HG03066 (cell line): ENCODE data around the gene LORICRIN.

Experiments
- ATAC-seq: cut with Tn5 transposase; IDR thresholded peaks from one replicate; pipeline ENCODE4 v1.9.1; 2021; ENCODE audit warnings: low read depth; ENCODE audit not compliant: unreplicated experiment

LORICRIN gene

DNA sequence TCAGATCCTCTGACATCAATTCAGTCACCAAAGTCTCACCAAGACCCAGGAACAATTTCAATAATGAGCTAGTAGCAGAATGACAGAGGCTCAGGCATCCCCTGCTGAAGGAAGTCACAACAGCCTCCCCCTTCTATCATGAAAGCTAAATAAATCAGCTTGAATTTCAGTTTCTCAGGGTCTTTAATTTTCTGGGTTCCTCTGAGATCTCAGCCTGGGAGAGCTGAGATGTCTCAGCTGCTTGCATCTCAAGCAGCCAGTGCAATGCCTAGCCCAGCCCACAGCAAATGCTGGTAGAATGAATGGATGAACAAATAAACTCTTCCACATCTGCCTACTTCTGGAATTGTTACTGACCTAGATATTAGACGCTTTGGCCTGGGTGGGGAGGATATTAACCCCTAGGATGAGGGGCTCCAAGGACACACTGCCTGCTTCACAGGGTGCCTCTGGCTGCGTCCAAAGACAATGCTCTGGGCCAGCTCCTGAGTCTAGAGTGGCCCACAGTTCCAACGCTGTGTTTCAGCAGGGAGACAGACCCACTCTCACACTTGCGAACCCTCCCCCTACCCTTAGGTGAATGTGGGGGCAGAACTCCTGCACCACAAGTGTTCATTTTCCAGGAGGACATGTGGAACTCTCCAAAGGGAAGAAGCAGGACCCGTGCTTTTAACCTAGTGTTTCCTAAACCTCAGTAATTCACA, 11.2 kb upstream of the LORICRIN start:
- ATAC-seq = no peak

- no peak for ATAC-seq
Measured at GRCh38 chr1:153250166-153250565, 9.3 kb upstream of the LORICRIN start.

- no peak for ATAC-seq
Measured at GRCh38 chr1:153251087-153251486, 8.4 kb upstream of the LORICRIN start.

DNA sequence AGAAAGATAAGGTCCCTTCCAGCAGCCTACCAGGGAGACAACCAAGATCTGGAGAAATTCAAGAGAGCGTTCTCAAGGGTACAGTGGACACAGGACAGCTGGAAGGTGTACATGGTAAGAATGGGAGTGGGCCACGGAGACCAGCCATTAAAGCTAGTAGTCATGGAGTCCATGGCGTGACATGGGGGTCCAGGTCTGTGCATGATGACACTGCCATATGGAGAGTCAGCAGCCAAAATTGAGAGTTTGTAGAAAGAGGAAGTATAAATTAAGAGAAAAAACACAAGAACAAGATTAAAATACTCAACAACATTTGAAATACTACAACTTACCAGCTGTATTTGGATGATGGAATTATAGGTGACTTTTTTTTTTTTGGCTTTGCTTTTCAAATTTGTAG, 7.9 kb upstream of the LORICRIN start:
- no peak for ATAC-seq

GRCh38 chr1:153251988-153252387, 7.5 kb upstream of the LORICRIN start:
- no peak for ATAC-seq

DNA sequence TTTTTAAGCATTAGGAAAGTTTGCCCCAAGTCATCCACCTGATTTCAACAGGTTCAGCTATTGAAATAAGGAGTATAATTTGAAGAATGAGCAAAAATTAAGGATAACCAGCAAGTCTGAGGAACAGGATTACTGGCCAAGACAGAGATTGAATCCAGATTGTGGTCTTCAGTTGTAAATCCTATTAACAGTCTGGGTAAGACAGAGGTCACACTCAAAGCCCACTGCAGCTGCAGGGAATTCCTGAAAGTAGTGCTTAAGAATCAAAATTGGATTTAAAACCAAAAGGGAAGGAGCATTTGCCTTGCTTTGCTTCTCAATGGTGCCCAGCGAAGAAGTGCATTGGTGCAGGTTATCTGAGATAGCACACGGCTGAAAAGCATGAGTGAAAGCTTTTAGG, 6.4 kb upstream of the LORICRIN start:
- ATAC-seq = no peak

DNA sequence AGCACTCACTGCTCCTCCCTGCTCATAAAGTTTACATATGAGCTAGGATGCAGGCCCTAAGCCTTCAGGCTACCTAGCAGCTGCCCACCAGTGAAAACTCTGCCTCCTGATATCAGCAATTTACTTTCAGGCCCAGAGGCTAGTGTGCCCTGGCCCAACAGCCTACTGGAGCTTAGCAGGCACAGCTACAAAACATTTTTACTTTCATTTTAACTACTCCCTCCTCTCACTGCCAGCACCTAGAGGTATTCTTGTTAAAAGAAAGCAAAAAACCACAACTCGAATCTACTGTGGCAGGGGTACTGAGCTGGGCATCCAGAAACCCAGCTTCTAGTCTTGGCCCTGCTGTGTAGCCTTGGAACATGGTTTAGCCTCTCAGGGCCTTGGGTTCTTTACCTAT, 5.8 kb upstream of the LORICRIN start:
- no peak for ATAC-seq

GRCh38 chr1:153260585-153261280, 1.2 kb downstream of the LORICRIN start:
- no peak for ATAC-seq

DNA sequence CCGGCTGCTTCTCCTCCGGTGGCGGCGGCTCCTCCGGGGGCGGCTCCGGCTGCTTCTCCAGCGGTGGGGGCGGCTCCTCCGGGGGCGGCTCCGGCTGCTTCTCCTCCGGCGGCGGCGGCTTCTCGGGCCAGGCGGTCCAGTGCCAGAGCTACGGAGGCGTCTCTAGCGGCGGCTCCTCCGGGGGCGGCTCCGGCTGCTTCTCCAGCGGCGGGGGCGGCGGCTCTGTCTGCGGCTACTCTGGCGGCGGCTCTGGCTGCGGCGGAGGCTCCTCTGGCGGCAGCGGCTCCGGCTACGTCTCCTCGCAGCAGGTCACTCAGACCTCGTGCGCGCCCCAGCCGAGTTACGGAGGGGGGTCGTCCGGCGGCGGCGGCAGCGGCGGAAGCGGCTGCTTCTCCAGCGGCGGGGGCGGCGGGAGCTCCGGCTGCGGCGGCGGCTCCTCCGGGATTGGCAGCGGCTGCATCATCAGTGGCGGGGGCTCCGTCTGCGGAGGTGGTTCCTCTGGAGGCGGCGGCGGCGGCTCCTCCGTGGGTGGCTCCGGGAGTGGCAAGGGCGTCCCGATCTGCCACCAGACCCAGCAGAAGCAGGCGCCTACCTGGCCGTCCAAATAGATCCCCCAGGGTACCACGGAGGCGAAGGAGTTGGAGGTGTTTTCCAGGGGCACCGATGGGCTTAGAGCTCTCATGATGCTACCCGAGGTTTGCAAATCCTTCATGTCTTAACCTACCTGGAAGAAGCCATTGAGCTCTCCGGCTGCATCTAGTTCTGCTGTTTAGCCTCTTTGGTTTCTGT, 2.0 kb downstream of the LORICRIN start:
- no peak for ATAC-seq

GRCh38 chr1:153262070-153262366, 2.5 kb downstream of the LORICRIN start:
- no peak for ATAC-seq

DNA sequence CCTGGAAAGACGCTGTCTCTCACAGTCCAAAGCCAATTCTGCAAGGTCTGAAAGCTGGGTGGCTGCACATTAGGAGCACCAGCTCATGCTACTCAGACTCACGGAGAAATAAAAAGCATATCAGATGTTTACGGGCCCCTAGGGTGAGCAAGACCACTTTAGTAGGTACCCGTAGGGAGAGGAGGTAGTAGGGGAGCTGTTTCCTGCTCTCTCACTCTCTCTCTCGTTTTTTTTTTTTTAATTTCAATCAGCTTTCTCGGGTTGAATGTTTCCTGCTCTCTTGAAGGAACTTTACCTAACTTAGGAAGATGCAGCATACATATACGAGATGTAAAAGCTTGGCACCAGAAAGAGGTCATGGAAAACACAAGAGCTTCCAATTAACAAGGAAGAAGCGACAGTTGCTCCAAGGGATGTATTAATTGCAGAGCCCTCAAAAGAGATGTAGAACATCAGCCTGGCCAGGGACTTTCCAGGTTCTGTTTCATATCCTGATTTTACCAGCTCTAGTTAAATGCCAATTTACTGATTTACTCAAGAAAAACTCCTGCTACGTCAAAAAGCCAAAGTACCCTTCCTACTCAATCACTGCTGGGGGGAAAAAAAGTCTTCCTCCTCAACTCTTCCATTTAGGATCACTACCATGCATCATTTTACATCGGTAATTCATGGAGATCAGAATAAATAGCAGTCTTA, 3.1 kb downstream of the LORICRIN start:
- no peak for ATAC-seq

GRCh38 chr1:153265457-153265856, 6.0 kb downstream of the LORICRIN start:
- no peak for ATAC-seq

GRCh38 chr1:153271711-153272110, 12.2 kb downstream of the LORICRIN start:
- no peak for ATAC-seq

GRCh38 chr1:153272186-153272585, 12.7 kb downstream of the LORICRIN start:
- ATAC-seq = no peak

GRCh38 chr1:153277852-153278251, 18.4 kb downstream of the LORICRIN start:
- ATAC-seq = no peak

DNA sequence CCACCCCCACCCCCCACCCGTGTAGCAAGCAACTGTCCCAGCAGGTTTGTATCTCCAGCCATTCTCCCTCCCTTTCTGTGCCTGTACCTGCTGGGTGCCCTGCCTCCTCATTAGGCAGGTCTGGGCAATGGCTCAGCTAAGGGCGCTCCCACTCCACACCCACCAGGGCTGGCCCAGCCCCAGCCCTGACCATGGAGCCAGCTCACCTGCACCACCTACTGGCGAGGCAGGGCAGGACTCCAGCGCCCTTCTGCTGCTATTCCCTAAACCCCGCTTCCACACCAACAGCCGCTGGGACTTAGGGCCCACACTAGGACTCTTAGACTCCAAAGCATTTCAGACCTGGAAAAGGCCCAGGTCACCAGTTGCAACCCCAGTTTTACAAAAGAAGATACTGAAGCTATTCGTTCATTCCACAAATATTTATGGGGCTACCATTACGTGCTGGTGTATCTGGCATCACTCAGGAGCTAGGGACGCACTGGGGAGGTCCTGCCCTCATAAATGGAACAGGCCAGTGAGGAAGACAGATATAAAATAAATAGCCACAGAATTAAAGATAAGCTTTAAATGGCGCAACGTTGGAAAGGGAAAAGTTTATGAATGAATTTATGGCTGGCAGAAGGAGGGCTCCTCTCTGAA, 29.3 kb downstream of the LORICRIN start:
- ATAC-seq = no peak

DNA sequence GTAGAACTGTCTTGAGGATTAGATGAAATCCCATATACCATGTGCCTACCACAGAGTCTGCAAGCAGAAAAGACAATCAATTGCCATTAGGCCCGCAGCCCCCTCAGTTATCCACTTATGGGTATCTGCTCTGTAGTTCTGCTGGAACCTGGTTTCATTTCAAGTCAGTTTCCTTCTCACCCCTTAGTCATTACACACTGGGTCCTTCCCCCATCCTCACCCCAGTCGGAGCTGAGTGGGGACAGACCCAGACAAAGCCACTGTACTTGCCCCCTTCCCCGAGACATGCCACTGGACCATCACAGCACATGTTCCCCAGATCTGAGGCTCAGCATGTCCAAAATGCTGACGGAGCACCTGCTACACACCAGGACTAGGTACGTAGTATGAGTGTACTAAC, 32.0 kb downstream of the LORICRIN start:
- ATAC-seq = no peak

DNA sequence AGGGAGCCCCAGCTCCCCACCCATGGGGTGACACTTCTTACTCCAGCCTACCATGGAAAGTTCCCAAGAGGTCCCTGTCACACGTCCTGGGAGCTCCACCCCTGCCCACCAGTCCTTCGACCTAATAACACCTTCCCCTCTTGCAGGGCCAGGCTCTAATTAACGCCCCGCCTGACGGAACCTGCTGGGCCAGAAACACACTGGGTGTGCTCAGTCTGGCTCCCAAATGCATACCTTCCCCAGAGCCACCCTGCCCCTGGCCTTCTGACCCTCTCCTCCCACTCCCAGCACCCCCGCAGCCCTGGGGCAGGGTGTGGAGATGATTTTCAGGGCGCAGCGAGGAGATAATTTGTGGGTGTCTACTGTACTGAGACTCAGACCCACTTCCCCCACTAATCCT, 32.7 kb downstream of the LORICRIN start:
- ATAC-seq = no peak

- no peak for ATAC-seq
Measured at GRCh38 chr1:153292740-153293479, 33.4 kb downstream of the LORICRIN start.

- ATAC-seq = no peak
Measured at GRCh38 chr1:153293480-153293775, 33.9 kb downstream of the LORICRIN start.
